Ovary (tissue), 3 donors: ENCODE data around the gene AKAP8L.

Experiments used
- CTCF ChIP-seq, 3 donors: fragments of 450-650 bp in 2 of 3; fragments of 200-600 bp in 1 of 3; IDR thresholded peaks; one replicate each; pipeline versions ENCODE4 v1.5.1 to v1.8.0; 2016 to 2022; ENCODE audit warnings: antibody characterized with exemption in 3 of 3, mild to moderate bottlenecking in 1 of 3
- EP300 ChIP-seq: sonication (generic); formaldehyde crosslinking; IDR thresholded peaks from one replicate; pipeline ENCODE4 v1.6.1; 2017; ENCODE audit warnings: antibody characterized with exemption
- POLR2A ChIP-seq: fragments of 450-650 bp; IDR thresholded peaks from one replicate; pipeline ENCODE4 v1.6.1; 2017; ENCODE audit warnings: antibody characterized with exemption, mild to moderate bottlenecking, moderate library complexity
- donor health status: DM: no; HTN: no; CAD: no.

- TF ChIP-seq CTCF (IDR thresholded peaks at IDR 0.05) (no peak), POLR2A (no peak), EP300 (no peak)
Measured at GRCh38 chr19:15433519-15434069, 14.8 kb upstream of the AKAP8L start.
